MM.1S (cell line): ENCODE data around the gene TTYH2.

Source experiments
- DNase-seq: peaks from one replicate; pipeline ENCODE4 v3.0.0-alpha.2; 2015
- H2AFZ ChIP-seq: fragments of 300-600 bp; sonication (generic); 2 replicates; pipeline ENCODE4 v1.6.0; 2016; ENCODE audit warnings: antibody characterized with exemption, low read length
- H3F3A ChIP-seq: fragments of 300-600 bp; sonication (generic); 2 replicates; pipeline ENCODE4 v1.6.1; 2016; ENCODE audit warnings: mild to moderate bottlenecking, antibody characterized with exemption, low read length, moderate library complexity, mixed read lengths; ENCODE audit not compliant: insufficient read depth
- H3K27ac ChIP-seq: fragments of 300-600 bp; sonication (generic); 2 replicates; pipeline ENCODE4 v1.5.1; 2016; ENCODE audit warnings: mild to moderate bottlenecking, low read length
- H3K27me3 ChIP-seq: fragments of 300-600 bp; sonication (generic); replicated peaks from 2 replicates; pipeline ENCODE4 v1.6.0; 2016; ENCODE audit warnings: low read length; ENCODE audit not compliant: insufficient read depth
- H3K36me3 ChIP-seq: fragments of 300-600 bp; sonication (generic); replicated peaks from 2 replicates; pipeline ENCODE4 v1.6.1; 2016; ENCODE audit warnings: mild to moderate bottlenecking, low read length, mixed read lengths; ENCODE audit not compliant: insufficient read depth
- H3K4me1 ChIP-seq: fragments of 300-600 bp; sonication (generic); 2 replicates; pipeline ENCODE4 v1.6.1; 2016; ENCODE audit warnings: low read length, mixed read lengths
- H3K4me2 ChIP-seq: fragments of 300-600 bp; sonication (generic); 2 replicates; pipeline ENCODE4 v1.6.0; 2016; ENCODE audit warnings: low read depth, low read length
- H3K4me3 ChIP-seq: fragments of 300-600 bp; sonication (generic); 2 replicates; pipeline ENCODE4 v1.5.1; 2016; ENCODE audit warnings: low read length, mixed read lengths
- H3K79me2 ChIP-seq: fragments of 300-600 bp; sonication (generic); 2 replicates; pipeline ENCODE4 v1.6.1; 2016; ENCODE audit warnings: mixed run types, low read length, mixed read lengths
- H3K9ac ChIP-seq: fragments of 300-600 bp; sonication (generic); 2 replicates; pipeline ENCODE4 v1.6.1; 2016; ENCODE audit warnings: low read length, mixed read lengths
- H3K9me2 ChIP-seq: fragments of 300-600 bp; sonication (generic); replicated peaks from 2 replicates; pipeline ENCODE4 v1.6.1; 2016; ENCODE audit warnings: mild to moderate bottlenecking, low read length, mixed read lengths; ENCODE audit not compliant: insufficient read depth
- H3K9me3 ChIP-seq: fragments of 300-600 bp; sonication (generic); replicated peaks from 2 replicates; pipeline ENCODE4 v1.6.1; 2016; ENCODE audit warnings: mild to moderate bottlenecking, low read length, mixed read lengths; ENCODE audit not compliant: insufficient read depth
- H4K20me1 ChIP-seq: fragments of 300-600 bp; sonication (generic); 2 replicates; pipeline ENCODE4 v1.6.1; 2016; ENCODE audit warnings: mild to moderate bottlenecking, low read length, moderate library complexity, mixed read lengths; ENCODE audit not compliant: insufficient read depth
- EZH2 ChIP-seq: fragments of 300-600 bp; sonication (generic); optimal IDR thresholded peaks from 2 replicates; pipeline ENCODE3; 2017; ENCODE audit warnings: low read depth, mild to moderate bottlenecking, antibody characterized with exemption, low read length, mixed read lengths
- EZH2phosphoT487 ChIP-seq: fragments of 300-600 bp; sonication (generic); IDR thresholded peaks from 2 replicates; pipeline ENCODE4 v1.6.1; 2018; ENCODE audit warnings: antibody characterized with exemption, low read length
- TF ChIP-seq, protein P1 (sequence below): fragments of 300-600 bp; sonication (generic); IDR thresholded peaks from 2 replicates; pipeline ENCODE4 v1.5.1; 2016; ENCODE audit warnings: antibody characterized with exemption, low read length, mixed read lengths

The TTYH2 gene

DNA sequence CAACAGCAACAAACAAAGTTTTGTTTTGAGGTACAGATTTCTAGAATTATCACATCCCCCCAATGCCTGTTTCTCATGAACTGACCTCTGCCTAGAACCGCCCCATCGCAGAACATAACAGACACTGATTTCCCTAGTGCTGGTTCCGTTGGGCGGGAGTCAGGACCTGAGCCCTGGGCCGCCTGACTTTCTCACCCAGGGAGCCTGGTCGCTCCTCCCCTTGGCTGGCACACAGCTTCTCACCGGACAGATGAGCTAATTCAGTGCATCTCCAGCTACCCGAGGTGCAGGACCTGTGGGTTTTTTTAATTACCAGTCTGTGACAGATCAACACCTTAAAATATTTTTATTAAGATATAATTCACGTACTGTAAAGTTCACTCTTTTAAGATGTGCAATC lies 30.0 kb upstream of the TTYH2 start:
- H3K27ac ChIP-seq: no peak overlapping the region
- H3K36me3 ChIP-seq: no peaks in the 10 kb centered on the region
- no peaks in the 10 kb centered on the region for H3K9me3 ChIP-seq
- no peak overlapping the region for H3K9ac ChIP-seq
- no peak overlapping the region for H3K4me2 ChIP-seq
- no peaks in the 10 kb centered on the region for H3K4me1 ChIP-seq
- H3K9me2 ChIP-seq: no peaks in the 10 kb centered on the region
- no peak for TF ChIP-seq EZH2phosphoT487
- TF ChIP-seq, protein P1, sequence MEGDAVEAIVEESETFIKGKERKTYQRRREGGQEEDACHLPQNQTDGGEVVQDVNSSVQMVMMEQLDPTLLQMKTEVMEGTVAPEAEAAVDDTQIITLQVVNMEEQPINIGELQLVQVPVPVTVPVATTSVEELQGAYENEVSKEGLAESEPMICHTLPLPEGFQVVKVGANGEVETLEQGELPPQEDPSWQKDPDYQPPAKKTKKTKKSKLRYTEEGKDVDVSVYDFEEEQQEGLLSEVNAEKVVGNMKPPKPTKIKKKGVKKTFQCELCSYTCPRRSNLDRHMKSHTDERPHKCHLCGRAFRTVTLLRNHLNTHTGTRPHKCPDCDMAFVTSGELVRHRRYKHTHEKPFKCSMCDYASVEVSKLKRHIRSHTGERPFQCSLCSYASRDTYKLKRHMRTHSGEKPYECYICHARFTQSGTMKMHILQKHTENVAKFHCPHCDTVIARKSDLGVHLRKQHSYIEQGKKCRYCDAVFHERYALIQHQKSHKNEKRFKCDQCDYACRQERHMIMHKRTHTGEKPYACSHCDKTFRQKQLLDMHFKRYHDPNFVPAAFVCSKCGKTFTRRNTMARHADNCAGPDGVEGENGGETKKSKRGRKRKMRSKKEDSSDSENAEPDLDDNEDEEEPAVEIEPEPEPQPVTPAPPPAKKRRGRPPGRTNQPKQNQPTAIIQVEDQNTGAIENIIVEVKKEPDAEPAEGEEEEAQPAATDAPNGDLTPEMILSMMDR: no peak
- TF ChIP-seq EZH2: no peak
- peaks cover 97% of the 10 kb centered on the region for H3K27me3 ChIP-seq
- H3K4me3 ChIP-seq: no peak overlapping the region
- H3K79me2 ChIP-seq: no peaks in the 10 kb centered on the region
- H3F3A ChIP-seq: no peaks in the 10 kb centered on the region
- no peak overlapping the region for H2AFZ ChIP-seq
- H4K20me1 ChIP-seq: no peaks in the 10 kb centered on the region
- DNase-seq: no peak

DNA sequence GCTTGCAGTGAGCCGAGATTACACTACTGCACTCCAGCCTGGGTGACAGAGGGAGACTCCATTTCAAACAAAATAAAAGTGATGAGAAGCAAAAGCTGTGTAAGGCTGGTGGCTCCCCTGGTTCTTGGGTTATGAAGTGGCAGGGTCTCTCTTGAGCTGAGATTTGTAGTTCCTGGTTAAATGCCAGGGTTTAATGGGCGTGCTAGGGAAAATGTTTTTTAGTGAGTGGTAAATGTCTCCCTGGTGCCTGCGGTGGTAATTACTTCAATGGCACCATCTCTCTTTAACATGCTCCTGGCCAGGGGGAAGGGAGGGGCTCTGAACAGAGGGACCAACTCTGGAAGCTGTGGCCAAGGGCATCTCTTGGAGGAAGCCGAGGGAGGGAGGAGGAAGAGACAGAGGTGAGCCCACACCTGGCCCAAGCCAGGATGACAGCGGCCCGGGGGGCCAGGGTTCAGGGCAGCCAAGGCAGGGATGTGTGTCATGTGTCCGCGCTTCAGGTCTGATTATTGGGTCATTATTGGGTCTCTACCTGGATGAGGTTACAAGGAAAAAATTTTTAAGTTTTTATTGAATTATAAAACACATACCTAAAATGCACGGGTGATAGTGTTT lies 27.7 kb upstream of the TTYH2 start:
- Histone ChIP-seq H3K4me2 (no peak overlapping the region), H3K4me1 (no peaks in the 10 kb centered on the region), H3K79me2 (no peaks in the 10 kb centered on the region), H3F3A (no peaks in the 10 kb centered on the region), H4K20me1 (no peaks in the 10 kb centered on the region), H3K27me3 (peaks cover 84% of the 10 kb centered on the region), H2AFZ (no peak overlapping the region), H3K36me3 (no peaks in the 10 kb centered on the region), H3K9ac (no peak overlapping the region), H3K9me3 (no peaks in the 10 kb centered on the region), H3K27ac (no peak overlapping the region), H3K9me2 (no peaks in the 10 kb centered on the region), H3K4me3 (no peak overlapping the region)
- DNase-seq: no peak
- TF ChIP-seq EZH2phosphoT487 (no peak), EZH2 (no peak)
- TF ChIP-seq, protein P1: no peak

DNA sequence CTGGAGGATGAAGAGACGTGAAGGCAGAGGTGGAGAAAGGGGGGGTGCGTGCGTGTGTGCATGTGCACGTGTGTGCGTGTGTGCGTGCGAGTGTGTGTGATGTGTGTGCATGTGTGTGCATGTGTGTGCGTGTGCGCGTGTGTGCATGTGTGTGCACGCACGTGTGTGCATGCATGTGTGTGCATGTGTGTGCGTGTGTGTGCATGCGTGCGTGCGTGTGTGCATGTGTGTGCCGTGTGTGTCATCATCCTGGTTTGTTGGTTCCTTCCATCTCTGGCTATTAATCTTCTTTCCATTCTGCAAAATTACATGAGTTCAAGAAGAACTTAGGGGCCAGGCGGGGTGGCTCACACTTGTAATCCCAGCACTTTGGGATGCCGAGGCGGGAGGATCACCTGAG lies 26.9 kb upstream of the TTYH2 start:
- H3K9me3 ChIP-seq: no peaks in the 10 kb centered on the region
- no peak overlapping the region for H3K4me2 ChIP-seq
- no peaks in the 10 kb centered on the region for H3K36me3 ChIP-seq
- H3K27ac ChIP-seq: no peak overlapping the region
- no peaks in the 10 kb centered on the region for H3K4me1 ChIP-seq
- H2AFZ ChIP-seq: no peak overlapping the region
- H3K79me2 ChIP-seq: no peaks in the 10 kb centered on the region
- H3K9ac ChIP-seq: no peak overlapping the region
- no peak for TF ChIP-seq EZH2
- TF ChIP-seq, protein P1: no peak
- TF ChIP-seq EZH2phosphoT487: no peak
- no peaks in the 10 kb centered on the region for H3F3A ChIP-seq
- H4K20me1 ChIP-seq: no peaks in the 10 kb centered on the region
- H3K9me2 ChIP-seq: no peaks in the 10 kb centered on the region
- H3K4me3 ChIP-seq: no peak overlapping the region
- peaks cover 80% of the 10 kb centered on the region for H3K27me3 ChIP-seq
- DNase-seq: no peak
